MM.1S (cell line): ENCODE data around the gene LRCH1.

ENCODE experiments used
- DNase-seq: peaks from one replicate; pipeline ENCODE4 v3.0.0-alpha.2; 2015
- H2AFZ ChIP-seq: fragments of 300-600 bp; sonication (generic); 2 replicates; pipeline ENCODE4 v1.6.0; 2016; ENCODE audit warnings: antibody characterized with exemption, low read length
- H3F3A ChIP-seq: fragments of 300-600 bp; sonication (generic); 2 replicates; pipeline ENCODE4 v1.6.1; 2016; ENCODE audit warnings: mild to moderate bottlenecking, antibody characterized with exemption, low read length, moderate library complexity, mixed read lengths; ENCODE audit not compliant: insufficient read depth
- H3K27ac ChIP-seq: fragments of 300-600 bp; sonication (generic); 2 replicates; pipeline ENCODE4 v1.5.1; 2016; ENCODE audit warnings: mild to moderate bottlenecking, low read length
- H3K27me3 ChIP-seq: fragments of 300-600 bp; sonication (generic); replicated peaks from 2 replicates; pipeline ENCODE4 v1.6.0; 2016; ENCODE audit warnings: low read length; ENCODE audit not compliant: insufficient read depth
- H3K36me3 ChIP-seq: fragments of 300-600 bp; sonication (generic); replicated peaks from 2 replicates; pipeline ENCODE4 v1.6.1; 2016; ENCODE audit warnings: mild to moderate bottlenecking, low read length, mixed read lengths; ENCODE audit not compliant: insufficient read depth
- H3K4me1 ChIP-seq: fragments of 300-600 bp; sonication (generic); 2 replicates; pipeline ENCODE4 v1.6.1; 2016; ENCODE audit warnings: low read length, mixed read lengths
- H3K4me2 ChIP-seq: fragments of 300-600 bp; sonication (generic); 2 replicates; pipeline ENCODE4 v1.6.0; 2016; ENCODE audit warnings: low read depth, low read length
- H3K4me3 ChIP-seq: fragments of 300-600 bp; sonication (generic); 2 replicates; pipeline ENCODE4 v1.5.1; 2016; ENCODE audit warnings: low read length, mixed read lengths
- H3K79me2 ChIP-seq: fragments of 300-600 bp; sonication (generic); 2 replicates; pipeline ENCODE4 v1.6.1; 2016; ENCODE audit warnings: mixed run types, low read length, mixed read lengths
- H3K9ac ChIP-seq: fragments of 300-600 bp; sonication (generic); 2 replicates; pipeline ENCODE4 v1.6.1; 2016; ENCODE audit warnings: low read length, mixed read lengths
- H3K9me2 ChIP-seq: fragments of 300-600 bp; sonication (generic); replicated peaks from 2 replicates; pipeline ENCODE4 v1.6.1; 2016; ENCODE audit warnings: mild to moderate bottlenecking, low read length, mixed read lengths; ENCODE audit not compliant: insufficient read depth
- H3K9me3 ChIP-seq: fragments of 300-600 bp; sonication (generic); replicated peaks from 2 replicates; pipeline ENCODE4 v1.6.1; 2016; ENCODE audit warnings: mild to moderate bottlenecking, low read length, mixed read lengths; ENCODE audit not compliant: insufficient read depth
- H4K20me1 ChIP-seq: fragments of 300-600 bp; sonication (generic); 2 replicates; pipeline ENCODE4 v1.6.1; 2016; ENCODE audit warnings: mild to moderate bottlenecking, low read length, moderate library complexity, mixed read lengths; ENCODE audit not compliant: insufficient read depth
- EZH2 ChIP-seq: fragments of 300-600 bp; sonication (generic); optimal IDR thresholded peaks from 2 replicates; pipeline ENCODE3; 2017; ENCODE audit warnings: low read depth, mild to moderate bottlenecking, antibody characterized with exemption, low read length, mixed read lengths
- EZH2phosphoT487 ChIP-seq: fragments of 300-600 bp; sonication (generic); IDR thresholded peaks from 2 replicates; pipeline ENCODE4 v1.6.1; 2018; ENCODE audit warnings: antibody characterized with exemption, low read length
- TF ChIP-seq, protein P1 (sequence below): fragments of 300-600 bp; sonication (generic); IDR thresholded peaks from 2 replicates; pipeline ENCODE4 v1.5.1; 2016; ENCODE audit warnings: antibody characterized with exemption, low read length, mixed read lengths

The LRCH1 gene

DNA sequence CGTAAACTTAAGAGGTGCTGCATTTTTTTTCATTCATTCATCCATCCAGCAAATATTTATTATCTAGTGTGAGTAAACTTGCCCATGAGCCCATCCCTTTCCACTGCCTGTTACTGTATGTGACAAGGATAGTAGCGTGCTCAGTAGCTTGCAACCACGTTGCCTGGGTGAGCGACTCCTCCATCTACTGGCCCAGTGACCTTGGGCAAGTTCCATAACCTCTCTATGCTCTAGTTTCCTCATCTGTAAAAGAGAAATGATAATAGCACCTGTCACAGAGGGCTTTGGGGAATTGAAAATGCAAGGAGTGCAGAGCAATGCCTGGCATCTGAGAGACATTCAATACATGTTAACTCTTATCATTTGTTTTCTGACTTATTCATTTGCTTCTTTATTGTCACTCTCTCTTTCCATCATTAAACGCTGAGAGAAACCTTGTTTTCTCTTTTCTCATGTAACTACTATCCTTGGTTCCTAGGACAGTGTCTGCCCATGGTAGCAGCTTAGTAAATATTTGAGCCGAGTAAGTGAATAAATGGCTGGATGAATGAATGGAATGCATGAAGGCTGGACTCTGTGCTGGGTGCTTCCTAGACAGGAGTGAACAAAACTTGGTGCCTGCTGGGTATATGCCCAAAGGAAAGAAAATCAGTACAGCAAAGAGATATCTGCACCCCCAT lies 19.9 kb downstream of the LRCH1 start:
- H3K4me2 ChIP-seq = no peak overlapping the region
- no peaks in the 10 kb centered on the region for H4K20me1 ChIP-seq
- no peak for DNase-seq
- H3K9me3 ChIP-seq = no peaks in the 10 kb centered on the region
- no peaks in the 10 kb centered on the region for H3K27me3 ChIP-seq
- H3K4me1 ChIP-seq = no peaks in the 10 kb centered on the region
- no peak for TF ChIP-seq EZH2phosphoT487
- TF ChIP-seq, protein P1, sequence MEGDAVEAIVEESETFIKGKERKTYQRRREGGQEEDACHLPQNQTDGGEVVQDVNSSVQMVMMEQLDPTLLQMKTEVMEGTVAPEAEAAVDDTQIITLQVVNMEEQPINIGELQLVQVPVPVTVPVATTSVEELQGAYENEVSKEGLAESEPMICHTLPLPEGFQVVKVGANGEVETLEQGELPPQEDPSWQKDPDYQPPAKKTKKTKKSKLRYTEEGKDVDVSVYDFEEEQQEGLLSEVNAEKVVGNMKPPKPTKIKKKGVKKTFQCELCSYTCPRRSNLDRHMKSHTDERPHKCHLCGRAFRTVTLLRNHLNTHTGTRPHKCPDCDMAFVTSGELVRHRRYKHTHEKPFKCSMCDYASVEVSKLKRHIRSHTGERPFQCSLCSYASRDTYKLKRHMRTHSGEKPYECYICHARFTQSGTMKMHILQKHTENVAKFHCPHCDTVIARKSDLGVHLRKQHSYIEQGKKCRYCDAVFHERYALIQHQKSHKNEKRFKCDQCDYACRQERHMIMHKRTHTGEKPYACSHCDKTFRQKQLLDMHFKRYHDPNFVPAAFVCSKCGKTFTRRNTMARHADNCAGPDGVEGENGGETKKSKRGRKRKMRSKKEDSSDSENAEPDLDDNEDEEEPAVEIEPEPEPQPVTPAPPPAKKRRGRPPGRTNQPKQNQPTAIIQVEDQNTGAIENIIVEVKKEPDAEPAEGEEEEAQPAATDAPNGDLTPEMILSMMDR = no peak
- no peak for TF ChIP-seq EZH2
- no peak overlapping the region for H3K9ac ChIP-seq
- H2AFZ ChIP-seq = no peak overlapping the region
- no peaks in the 10 kb centered on the region for H3K36me3 ChIP-seq
- no peak overlapping the region for H3K27ac ChIP-seq
- H3K79me2 ChIP-seq = peaks cover 56% of the 10 kb centered on the region
- no peak overlapping the region for H3K4me3 ChIP-seq
- no peaks in the 10 kb centered on the region for H3F3A ChIP-seq
- H3K9me2 ChIP-seq = no peaks in the 10 kb centered on the region

DNA sequence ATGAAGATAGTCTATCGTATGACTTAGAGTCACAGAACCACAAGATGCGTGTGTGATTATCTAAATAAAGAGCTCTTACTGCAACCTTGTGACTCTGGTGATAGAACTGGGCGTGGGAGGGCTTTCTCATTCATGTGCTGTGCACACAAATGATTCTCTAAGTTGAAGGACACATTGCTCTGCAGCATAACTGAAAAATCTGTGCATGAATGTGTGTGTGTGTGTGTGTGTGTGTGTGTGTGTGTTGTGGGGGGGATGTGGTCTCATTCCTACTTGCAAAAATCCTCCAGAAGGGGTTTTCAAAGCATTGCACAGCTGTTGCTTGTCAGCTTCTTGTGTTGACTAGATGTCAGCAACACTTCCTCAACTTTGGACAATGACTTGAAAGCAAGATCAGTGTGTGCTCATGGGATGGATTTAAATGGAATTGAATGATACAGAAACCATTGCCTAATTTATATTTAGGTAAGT lies 22.4 kb downstream of the LRCH1 start:
- Histone ChIP-seq H3F3A (no peaks in the 10 kb centered on the region), H3K4me3 (no peak overlapping the region), H3K9ac (no peak overlapping the region), H3K9me2 (no peaks in the 10 kb centered on the region), H3K27ac (no peak overlapping the region), H3K4me2 (no peak overlapping the region), H3K36me3 (no peaks in the 10 kb centered on the region), H3K9me3 (no peaks in the 10 kb centered on the region), H3K4me1 (no peaks in the 10 kb centered on the region), H3K27me3 (no peaks in the 10 kb centered on the region), H3K79me2 (peaks cover 35% of the 10 kb centered on the region), H4K20me1 (no peaks in the 10 kb centered on the region), H2AFZ (no peak overlapping the region)
- DNase-seq = no peak
- TF ChIP-seq, protein P1 = no peak
- TF ChIP-seq EZH2phosphoT487 (no peak), EZH2 (no peak)

DNA sequence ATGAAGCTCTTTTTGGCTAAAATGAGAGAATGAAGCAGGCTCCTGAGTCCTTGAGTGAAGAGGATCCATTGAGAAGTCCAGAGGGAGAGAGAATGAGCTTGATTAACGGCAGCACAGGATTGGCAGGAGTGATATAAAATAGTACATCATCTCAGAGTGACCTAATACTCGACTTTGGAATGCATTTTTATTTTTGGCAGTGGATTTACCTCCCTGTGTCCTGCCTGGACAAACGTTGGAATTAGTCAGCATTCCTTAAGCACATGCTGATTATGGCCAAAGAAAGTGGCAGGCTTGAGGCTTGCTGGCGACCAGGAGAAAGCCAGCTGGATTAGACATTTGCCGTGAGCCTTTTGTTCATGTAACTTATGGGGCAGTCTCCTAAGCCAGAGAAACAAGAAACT lies 22.9 kb downstream of the LRCH1 start:
- Histone ChIP-seq H3K27me3 (no peaks in the 10 kb centered on the region), H3K9ac (no peak overlapping the region), H4K20me1 (no peaks in the 10 kb centered on the region), H3K9me2 (no peaks in the 10 kb centered on the region), H3K9me3 (no peaks in the 10 kb centered on the region), H3K4me1 (no peaks in the 10 kb centered on the region), H3F3A (no peaks in the 10 kb centered on the region), H3K4me3 (no peak overlapping the region), H3K4me2 (no peak overlapping the region), H2AFZ (no peak overlapping the region), H3K27ac (no peak overlapping the region), H3K36me3 (no peaks in the 10 kb centered on the region), H3K79me2 (peaks cover 34% of the 10 kb centered on the region)
- TF ChIP-seq EZH2phosphoT487 (no peak), EZH2 (no peak)
- TF ChIP-seq, protein P1 = no peak
- no peak for DNase-seq
